NCI-H1105 treated with DMSO at 0.1 percent for 48 hours (cell line): ENCODE measurements around the gene RFNG.

Experiments
- DNase-seq: peaks from one replicate; lab custom pipeline; 2025; lab: John Stamatoyannopoulos, UW

Gene RFNG

GRCh38 chr17:82051776-82052637 is at the start of gene RFNG, which contains the start of gene GPS1:
RFNG (minus strand) TSS chr17:82051811; CDS start chr17:82051766, 45 bp downstream.
GPS1 (plus strand) TSS chr17:82051898; CDS start chr17:82051932, 34 bp downstream.
- peak; percentile 51 for DNase-seq

- no peak for DNase-seq
Measured at GRCh38 chr17:82101301-82101715, 49.7 kb upstream of the RFNG start.

GRCh38 chr17:82100502-82101298 is 49.1 kb upstream of the RFNG start:
- no peak for DNase-seq

GRCh38 chr17:82098939-82099763 is 47.5 kb upstream of the RFNG start:
- DNase-seq = no peak

- DNase-seq = peak; percentile 86
Measured at GRCh38 chr17:82098169-82098938, 46.7 kb upstream of the RFNG start, which contains the start of gene FASN. FASN (minus strand) TSS chr17:82098236; CDS start chr17:82096445, 1,791 bp downstream.

GRCh38 chr17:82097919-82098168 is 46.2 kb upstream of the RFNG start:
- DNase-seq = no peak

GRCh38 chr17:82097184-82097918 is 45.7 kb upstream of the RFNG start:
- no peak for DNase-seq

- DNase-seq = no peak
Measured at GRCh38 chr17:82096709-82097183, 45.1 kb upstream of the RFNG start.

- no peak for DNase-seq
Measured at GRCh38 chr17:82095777-82096708, 44.4 kb upstream of the RFNG start.

GRCh38 chr17:82094931-82095776 is 43.5 kb upstream of the RFNG start:
- DNase-seq = no peak

- no peak for DNase-seq
Measured at GRCh38 chr17:82092995-82093751, 41.6 kb upstream of the RFNG start.

- DNase-seq = no peak
Measured at GRCh38 chr17:82092628-82092994, 41.0 kb upstream of the RFNG start.

- DNase-seq = no peak
Measured at GRCh38 chr17:82092094-82092586, 40.5 kb upstream of the RFNG start.

GRCh38 chr17:82091264-82092066 is 39.9 kb upstream of the RFNG start:
- no peak for DNase-seq

GRCh38 chr17:82090549-82091263 is 39.1 kb upstream of the RFNG start:
- DNase-seq = no peak
